HG02852 (cell line): ENCODE measurements around the gene LPO.

Source experiments
- ATAC-seq: cut with Tn5 transposase; IDR thresholded peaks from one replicate; pipeline ENCODE4 v1.9.1; 2021; ENCODE audit warnings: mild to moderate bottlenecking, moderate library complexity; ENCODE audit not compliant: unreplicated experiment

The LPO gene

DNA sequence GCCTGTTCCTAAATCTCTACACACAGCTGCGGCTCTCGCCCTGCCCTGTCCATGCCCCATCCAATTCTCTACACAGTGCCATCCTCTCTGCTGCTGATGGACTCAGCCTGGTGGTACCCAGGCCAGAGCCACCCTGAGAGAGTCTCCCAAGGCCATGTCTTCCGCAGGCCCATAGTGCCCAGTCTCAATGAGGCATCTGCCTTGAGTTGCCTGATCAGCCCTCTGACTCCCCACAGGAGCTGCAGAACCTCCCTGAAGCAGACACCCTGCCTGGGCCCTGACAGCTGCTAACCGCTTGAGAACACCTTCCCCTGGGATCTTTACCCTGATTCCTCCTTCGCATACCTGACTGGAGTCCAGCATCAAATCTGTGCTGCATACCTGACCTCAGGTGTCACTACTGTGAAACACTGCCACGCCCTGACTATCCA lies 76.9 kb downstream of the LPO start:
- ATAC-seq = no peak

DNA sequence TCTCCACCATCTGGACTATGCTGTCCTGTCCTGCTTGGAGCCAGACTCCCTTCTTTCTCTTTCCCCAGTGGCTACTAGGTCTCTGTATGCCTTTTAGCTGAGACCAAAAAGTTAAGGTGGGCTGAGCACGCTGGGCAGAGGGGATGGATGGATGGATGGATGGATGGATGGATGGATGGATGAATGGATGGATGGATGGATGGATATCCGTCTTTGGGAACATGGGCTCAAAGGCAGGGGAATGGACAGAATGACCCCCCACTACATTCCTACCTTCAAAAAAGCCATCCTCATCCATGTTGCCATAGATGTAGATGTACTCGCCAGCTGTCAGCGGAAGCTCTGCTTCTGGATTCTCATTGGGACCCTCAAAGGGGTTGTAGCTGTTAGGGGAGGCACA lies 77.4 kb downstream of the LPO start:
- ATAC-seq = no peak

DNA sequence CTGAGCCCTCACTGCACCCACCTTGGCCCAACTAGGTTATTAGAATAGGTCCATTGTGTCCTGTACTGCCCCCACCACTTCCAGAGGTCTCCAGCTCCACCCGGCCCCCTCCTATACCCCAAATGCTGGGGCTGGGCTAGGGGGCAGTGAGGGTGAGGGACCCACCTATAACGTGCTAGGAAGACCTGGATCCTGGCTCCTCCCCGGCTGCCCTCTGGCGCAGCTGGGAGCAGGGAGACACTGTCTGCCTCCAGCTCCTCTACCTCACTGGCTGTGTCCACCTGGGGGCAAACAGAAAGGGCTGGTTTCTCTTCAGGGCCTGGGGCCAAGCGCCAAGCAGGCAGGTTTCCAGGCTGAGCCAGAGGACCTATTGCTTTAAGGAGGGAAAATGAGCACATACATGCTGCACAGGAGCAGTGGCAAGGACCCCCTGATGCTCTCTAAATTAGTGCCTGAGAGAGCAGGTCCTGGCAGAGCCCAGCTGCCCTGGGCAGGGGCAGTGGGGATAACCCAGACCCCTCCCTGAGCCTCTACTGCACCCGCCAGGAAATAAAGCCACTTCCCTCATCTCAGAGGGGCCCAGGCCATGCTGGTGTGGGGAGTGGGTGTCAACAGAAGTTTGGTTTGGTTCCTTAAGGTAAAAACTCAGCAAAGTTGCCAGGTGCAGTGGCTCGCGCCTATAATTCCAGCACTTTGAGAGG lies 78.0 kb downstream of the LPO start:
- ATAC-seq = no peak

DNA sequence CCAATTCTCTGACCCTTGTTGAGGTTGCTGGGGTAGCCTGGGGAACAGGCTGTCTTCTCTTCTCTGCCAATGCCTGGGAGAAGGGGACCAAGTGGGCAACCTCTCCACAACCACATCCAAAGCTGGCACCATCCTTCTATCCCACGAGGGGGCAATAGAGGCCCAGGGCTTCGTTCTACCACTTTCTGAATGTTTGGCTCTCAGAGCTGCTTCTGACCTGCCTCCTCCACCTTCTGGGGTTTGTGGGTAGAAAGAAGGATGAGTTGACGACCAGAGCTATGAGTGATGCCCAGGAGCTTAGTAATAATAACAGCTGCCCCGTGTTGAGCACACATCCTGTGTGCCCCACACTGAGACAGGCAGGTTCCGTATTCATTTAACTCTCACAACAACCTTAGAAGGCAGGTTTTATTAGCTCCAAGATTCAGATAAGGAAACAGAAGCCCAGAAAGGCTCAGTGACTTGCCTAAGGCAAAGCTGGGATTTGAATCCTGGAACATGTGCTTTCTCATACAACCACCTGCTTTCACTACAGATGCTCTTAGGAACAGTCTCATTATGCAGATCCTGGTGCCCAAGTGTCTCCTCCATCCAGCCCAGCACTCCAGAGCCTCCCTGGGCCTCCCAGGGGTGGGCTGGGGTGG lies 79.2 kb downstream of the LPO start:
- ATAC-seq = no peak

DNA sequence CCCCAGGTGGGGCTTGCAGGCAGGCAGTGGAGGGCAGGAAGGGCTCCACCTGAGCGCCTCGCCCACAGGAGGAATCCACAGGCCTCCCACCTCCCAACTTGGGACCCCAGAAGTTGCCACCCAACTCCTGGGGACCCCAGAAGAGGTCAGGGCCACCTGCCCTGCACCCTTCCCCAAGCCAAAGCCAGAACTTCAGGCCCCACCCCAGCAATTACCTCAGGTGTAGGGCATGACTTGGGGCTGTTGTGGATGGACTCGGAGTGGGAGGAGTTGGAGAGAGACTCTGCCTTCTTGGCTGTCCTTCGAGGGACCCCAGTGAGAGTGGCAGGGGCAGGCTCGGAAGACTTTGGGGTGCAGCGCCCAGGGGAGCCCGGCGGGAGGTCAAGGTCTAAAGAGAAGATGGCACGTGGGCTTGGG lies 79.7 kb downstream of the LPO start:
- no peak for ATAC-seq
